ENCODE measurements around the gene CPB2.

The CPB2 gene

DNA sequence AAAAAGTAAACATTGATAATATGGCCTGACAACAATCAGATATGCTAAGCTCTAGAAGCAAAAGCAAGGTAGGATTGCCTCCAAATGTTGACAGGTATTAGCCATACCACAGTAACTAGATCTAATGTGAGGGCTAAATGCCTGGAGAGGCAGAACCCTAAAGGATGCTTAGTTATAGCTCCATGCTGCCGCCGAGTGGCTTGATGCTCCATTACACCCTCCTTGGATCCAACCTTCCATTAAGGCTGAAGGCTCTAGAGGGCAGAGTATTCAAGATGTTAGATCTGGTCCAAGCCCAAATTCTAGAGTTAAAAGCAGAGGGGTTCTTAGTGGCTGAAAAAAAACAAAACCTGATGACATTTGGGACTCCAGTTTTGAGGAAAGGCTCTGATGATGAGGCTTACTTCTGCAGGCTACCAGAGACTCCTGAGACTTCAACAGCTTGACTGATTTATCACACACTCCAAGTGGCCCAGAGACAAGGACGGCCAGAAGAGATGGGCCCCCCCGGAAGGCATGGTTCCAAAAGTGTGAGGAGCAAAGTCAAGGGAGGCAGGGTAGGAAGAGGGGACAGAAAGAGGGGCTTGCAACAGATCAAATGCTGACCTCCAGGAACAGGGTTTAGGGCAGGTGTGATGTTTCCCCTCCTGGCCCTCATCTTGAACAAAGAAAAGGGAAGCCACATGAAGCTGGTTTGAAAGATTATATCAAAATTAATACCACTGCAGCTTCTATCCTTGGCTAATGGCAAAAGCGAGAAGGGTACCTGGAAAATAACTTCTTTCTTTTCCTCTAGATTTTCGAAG, 21.9 kb upstream of the CPB2 start:
- DNase-seq (ENCODE audit: low read depth, low spot score): peak; percentile 90

DNA sequence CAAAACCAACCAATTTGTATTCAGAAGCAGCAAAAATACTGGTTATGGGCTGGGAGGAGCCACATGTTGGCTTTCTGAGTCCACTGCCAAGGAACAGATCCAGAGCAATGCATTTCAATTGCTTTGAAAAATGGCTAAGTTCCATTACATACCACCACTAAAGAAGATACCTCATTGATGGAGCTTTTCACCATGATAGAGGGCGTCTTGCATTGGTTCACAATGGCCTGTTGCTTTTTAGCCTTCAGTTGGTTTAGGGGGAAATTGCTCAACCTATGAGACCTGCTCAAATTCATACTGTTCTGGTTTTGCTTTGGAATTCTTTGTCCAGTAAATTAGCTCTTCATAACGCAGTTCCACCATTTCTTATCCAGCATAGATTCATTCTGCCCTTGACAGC, 21.2 kb upstream of the CPB2 start:
- no peak for DNase-seq (ENCODE audit: low read depth, low spot score)

DNA sequence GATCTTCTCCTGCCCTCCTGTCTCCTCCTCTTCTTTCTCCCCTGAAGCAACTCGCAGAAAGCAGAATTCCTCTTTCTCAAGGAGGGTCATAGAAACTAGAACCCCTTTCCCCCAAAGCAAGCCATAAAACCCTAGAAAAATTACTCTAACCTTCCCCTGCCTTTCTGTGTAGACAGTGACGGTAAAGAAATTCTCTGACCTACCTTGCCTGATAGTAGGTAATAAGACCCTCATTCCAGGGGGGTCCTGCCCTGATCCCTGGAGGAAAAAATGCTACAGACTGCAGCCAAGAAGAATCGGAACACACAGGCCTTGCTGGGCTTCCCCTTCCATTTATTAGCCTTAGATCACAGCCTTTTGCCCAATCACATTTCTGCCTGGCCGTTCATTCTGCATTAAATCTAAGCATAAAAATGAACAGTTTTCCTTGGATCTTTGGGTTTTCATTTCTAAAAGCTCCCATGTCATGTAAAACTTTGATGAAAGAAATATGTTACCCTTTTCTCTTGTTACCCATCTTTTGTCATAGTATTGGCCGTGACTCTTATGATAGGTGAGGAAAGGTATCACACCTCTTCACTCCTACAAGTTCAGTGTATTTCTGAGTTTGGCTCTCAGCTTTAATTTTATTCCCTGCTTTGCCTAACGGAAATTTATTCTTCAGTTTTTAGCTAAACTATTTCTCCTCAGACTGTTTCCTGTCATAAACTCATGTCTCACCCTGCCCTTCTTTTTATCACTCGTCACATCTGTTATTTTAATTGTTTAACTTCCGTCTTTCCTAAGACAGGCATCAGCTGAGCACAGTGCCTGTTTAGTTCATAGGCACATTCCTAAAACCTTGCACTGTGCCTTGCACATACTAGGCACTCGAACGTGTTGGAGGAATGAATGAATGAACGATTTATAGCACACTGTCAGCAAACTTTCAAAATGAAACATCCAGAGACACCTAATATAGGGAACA, 20.4 kb upstream of the CPB2 start:
- no peak for DNase-seq (ENCODE audit: low read depth, low spot score)

DNA sequence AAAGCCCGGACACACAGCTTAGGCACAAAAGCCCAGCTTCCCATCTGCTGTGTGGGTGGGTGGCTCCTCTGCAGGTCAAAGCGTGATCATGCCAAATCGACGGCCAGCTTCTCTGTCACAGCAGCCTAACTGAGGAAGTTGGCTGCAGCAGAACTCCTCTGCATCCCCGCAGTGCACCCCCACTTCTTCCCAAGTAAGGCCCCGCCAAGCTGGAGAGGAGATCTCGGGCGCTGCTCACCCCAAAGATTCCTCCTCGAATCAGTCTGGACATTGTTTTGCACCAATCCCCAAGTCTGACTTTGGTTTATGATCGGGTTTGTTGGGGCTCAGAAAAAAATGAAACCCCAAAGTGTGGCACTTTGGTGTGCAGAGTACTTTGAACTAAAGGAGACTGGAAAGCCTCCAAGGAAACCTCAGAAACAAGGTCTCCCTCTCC, 19.7 kb upstream of the CPB2 start:
- no peak for DNase-seq (ENCODE audit: low read depth, low spot score)

DNA sequence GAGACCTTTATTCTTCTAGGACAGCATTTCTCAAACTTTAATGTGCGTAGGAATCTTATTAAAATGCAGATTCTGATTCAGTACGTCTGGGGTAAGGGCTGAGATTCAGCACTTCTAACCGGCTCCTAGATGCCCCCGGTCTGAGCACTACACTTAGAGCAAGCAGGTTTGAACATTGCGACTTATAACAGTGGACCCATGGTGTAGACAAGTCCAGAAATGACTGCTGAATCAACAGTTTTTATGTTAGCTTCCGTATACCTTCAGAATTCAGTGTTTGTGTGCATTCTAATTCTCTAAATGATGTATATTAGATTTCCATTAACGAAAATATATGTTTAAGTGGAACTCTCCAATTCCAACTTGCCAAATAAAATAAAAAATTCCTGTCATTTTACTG, 17.5 kb upstream of the CPB2 start:
- no peak for DNase-seq (ENCODE audit: low read depth, low spot score)

DNA sequence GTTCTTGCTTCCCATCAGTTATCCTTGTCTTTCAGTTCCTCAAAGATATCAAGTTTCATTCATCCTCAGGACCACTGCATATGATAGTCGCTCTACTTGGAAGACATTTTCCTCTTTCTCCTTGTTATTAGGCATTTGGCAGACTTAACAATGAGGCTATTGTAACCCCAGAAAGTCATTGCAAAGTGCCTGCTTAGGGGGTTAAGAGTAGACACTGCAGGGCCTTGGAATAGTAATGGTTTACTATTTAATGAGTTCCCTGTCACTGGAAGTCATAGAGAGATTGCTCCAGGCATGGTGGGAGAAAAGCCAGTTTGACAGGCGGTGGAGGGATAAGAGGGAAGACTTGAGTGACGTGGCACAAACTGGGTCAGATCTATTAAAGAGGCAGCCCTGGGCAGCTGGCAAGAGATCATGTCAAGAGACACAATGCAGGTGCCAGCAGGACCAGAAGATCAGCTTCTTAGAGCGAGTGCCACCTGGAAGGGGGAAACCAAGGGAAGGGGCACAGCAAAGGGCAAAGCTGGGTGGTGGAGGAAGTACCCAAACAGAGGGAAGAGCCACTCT, 16.8 kb upstream of the CPB2 start:
- no peak for DNase-seq (ENCODE audit: low read depth, low spot score)

DNA sequence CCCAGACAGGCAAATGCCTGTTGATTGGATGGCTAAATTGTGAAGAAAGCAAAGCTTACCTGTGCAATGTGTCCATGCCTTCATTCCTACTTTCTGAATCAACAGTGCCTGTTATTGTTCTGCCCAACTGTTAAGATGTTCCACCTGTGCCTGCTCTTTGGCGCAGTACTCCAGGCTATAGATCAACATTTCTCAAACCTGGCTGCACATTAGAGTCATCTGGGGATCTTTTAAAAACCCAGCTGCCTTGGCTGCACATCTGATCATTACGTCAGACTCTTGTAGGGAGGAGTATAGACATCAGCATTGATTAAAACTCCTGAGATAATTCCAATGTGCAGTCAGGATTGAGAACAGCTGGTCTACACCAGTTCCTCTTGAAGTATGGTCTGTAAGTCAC, 16.2 kb upstream of the CPB2 start:
- no peak for DNase-seq (ENCODE audit: low read depth, low spot score)

DNA sequence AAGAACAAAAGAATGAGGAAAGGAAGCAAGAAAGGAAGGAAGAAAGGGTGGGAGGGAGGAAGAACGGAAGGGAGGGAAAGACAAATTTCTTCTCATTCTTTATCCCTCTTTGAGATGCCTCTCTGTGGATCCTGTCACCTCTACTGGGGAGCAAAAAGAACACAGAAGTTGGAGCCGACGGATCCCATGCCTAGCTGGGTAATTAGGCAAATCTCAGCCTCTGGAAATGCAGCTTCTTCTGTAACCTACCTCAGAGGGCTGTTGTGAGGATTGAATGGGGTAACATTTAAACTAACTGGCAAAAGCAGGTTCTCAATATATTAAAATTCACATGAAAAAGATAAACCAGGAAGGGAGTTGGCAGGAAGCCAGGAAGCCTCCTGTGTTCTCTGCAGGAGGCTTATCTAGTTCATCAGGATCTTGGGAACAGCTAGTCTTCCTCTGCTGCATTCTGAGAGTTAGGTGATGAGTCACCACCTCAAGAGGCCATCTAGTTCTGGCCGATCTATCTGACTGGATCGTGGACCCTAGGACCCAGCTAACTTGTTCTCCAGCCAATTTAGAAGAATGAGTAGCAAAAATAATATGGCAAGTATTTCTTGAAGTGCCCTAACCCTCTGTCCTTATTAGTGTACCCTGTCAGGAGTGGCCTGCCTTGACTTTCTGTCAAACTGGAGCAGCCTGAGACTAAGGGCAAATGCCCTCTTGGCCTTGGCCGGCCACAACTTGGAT, 15.2 kb upstream of the CPB2 start:
- peak; percentile 74 for DNase-seq (ENCODE audit: low read depth, low spot score)

DNA sequence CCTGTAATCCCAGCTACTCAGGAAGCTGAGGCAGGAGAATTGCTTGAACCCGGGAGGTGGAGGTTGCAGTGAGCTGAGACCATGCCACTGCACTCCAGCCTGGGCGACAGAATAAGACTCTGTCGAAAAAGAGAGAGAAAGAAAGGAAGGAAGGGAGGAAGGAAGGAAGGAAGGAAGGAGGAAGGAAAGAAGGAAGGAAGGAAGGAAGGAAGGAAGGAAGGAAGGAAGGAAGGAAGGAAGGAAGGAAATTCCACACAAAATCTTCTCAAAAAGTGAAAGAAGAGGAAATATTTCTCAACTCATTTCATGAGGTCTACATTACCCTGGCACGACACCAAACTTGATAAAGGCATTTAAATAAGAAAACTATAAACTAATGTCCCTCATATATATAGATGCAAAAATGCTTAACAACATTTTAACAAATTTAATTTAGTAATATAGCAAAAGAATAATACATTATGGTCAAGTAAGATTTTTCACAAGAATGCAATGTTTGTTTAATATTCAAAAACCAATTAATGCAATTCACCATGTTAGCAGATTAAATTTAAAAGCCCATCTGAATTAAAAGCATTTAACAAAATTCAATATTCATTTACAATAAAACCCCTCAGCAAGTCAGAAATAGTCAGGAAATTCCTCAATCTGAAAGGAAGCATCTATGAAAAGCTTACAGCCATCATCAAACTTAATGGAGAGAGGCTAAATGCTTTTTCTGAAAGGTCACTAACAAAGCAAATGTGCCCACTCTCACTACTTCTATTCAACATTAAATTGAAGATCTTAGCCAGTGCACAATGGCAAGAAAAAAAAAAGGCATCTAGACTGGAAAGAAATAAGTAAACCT, 12.0 kb upstream of the CPB2 start:
- no peak for DNase-seq (ENCODE audit: low read depth, low spot score)

DNA sequence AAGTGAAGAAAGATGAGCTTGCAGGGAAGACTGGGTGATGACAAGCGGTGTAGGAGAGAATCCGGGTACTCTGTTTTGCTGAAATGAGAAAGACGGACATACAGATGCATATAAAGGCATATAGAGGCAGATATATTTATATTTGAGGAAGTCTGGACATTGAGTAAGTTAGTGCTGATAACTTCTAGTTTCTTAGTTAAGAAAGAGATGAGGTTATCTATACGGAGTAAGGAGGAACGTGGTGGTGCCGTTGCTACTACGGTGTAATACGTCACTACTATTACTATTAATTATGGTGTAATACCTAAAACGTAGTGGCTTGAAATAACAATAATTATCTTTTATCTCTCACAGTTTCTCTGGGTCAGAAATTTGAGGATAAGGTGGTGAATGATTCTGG, 9.8 kb upstream of the CPB2 start:
- DNase-seq (ENCODE audit: low read depth, low spot score): no peak

DNA sequence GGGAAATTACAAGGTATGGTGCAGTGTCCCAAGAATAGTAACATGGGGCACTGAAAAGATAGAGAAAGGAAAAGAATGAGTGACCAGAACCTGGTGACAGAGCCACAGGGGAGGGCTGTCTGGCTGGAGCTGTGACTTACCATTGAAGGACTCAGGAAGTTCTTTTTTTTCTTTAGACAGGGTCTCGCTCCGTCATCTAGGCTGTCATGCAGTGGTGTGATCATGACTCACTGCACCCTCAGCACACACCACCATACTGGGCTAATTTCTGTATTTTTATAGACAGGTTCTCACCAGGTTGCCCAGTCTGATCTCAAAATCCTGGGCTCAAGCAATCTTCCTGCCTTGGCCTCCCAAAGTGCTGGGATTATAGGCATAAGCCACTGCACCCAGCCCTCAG, 8.8 kb upstream of the CPB2 start:
- peak; percentile 71 for DNase-seq (ENCODE audit: low read depth, low spot score)

DNA sequence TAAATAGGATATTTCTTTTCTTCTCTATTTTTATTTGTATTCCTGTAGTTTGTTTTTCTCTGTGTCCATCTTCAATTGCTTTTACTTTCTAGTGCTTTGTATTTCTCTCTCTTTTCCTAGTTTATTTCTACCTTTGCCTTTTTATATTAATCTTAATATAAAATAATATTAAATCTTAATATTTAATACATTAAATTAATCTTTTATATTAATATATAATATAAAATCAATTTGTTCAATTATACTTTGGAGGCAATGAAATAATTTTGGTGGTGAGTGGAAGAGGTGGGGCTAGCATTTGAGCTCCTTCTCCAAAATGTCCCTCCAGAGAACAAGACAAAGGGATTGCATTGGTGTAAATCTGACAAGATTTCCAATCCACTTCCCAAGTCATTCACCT, 6.3 kb upstream of the CPB2 start:
- no peak for DNase-seq (ENCODE audit: low read depth, low spot score)

DNA sequence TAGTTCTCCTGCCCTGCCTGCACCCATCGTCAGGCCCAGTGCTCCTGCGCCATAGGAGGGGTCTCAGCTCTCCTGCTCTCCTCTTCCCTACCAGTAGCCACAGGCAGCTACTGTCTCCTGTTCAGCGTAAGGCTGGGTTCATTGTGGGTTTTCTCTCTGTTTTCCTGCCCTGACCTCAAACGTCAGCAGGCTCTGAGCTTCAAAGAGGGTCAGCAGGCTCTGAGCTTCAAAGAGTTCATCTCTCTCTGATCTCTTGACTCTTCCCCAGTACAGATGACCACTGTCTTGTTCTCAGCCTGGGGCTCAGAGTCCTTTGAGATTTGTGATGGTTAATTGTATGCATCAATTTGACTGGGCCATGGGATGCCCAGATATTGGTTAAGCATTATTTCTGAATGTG, 4.6 kb upstream of the CPB2 start:
- DNase-seq (ENCODE audit: low read depth, low spot score): no peak

DNA sequence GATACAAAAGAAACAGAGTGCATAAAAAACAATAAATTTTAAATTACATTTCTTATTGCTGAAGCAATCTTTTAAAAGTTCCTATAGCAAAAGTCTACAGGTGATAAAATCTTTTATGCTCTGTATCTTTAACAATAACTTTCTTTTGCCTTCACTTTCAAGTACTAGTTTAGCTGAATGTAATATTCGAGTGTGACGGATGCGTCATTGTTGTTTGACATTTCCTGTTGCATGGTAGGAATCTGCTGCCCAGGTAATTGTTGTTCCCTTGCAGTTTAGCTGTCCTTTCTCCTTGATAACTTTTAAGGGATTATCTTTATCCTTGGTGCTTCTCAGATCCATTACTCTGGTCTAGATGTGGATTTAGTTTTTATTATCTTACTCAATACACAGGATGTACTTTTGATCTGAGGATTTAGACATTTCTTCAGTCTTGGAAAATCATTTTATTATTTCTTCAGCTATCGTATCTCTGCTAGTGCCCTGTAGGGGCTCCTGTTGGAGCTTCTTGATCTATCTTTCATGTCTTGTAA, 2.1 kb upstream of the CPB2 start:
- DNase-seq (ENCODE audit: low read depth, low spot score): no peak

DNA sequence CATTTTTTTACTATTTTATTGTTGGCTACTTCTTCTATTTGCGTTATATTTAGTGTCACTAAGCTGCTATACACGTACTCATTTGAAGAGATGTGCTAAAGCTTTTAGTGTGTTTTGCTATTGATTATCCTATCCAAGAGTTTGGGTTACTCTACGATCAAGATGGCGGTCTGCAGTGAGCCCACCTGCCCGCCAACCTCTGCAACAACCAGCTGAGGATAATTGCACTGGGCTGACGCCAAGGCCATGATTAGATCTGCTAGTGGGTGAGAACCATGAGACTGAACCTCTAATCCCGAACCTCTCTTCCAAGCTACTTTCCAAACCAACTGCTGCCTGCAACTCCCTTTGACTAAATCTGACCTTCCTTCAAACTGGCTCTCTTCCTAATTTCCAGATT, 1.8 kb downstream of the CPB2 start:
- DNase-seq (ENCODE audit: low read depth, low spot score): no peak

DNA sequence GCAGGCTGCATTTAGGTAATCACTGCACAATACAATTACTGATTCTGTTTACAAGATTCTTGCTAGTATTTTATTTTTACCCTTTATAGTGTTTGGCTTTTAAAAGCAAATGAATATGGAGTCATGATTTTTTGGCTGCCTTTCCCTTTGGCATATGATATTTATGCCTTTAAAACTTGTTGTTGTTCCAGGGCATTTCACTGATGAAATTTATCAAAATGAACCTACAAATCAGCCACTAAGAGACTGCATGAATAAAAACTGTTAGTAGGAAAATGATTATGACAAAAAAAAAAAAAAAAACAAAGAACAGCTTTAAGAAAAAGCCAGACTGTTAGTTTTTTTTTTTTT, 2.6 kb downstream of the CPB2 start:
- DNase-seq (ENCODE audit: low read depth, low spot score): no peak

DNA sequence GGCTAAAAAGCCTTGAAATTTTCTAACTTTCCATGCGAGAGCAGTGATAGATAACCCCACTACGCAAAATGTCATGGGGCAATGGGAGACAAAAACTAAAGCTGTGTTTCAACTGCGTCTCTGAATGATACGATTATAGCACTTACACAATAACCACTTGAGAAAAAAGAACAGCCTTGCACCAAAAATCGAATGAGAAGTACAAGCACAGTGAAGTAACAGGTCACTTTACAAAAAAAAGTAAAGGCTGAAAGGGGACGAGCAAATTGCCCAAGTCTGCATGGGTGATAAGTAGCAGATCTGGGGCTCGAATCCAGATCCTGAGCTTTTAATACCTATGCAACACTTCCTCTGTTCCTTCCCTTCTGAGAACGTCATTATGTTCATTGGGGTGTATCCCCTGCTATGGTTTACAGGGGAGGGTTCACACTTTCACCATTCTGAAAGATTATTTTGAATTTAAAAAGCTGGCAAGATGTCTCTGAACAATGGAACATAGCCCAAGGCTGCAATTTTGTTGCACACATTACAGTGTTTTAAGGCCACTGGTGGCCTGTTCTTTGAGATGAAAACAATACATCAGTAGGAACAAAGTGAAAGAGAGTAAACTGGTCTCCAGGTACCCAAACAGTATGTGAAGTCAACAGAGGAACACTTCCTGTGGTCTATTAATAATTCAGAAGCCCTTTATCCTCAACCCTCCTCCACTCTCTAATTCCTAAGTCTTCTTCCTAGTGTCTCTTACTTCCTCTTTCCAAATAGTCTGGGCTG, 3.2 kb downstream of the CPB2 start:
- no peak for DNase-seq (ENCODE audit: low read depth, low spot score)

DNA sequence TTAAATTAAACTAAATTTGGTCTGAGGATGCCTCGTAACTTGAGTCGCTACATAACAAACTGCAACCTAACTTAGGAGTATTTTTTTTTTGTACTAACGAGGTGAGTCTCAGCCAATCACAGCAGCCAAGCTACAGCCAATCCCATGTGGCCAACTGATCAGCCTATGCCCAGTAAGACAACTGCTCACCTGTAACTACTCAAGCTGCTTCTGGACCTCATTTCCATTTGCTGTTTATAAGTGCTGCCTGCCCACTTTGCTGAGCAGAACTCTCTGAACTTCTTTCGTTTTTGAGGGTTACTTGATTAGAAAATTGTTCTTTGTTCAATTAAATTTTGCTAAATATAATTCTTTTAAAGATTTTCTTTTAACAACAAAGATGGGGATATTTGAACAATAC, 3.8 kb downstream of the CPB2 start:
- DNase-seq (ENCODE audit: low read depth, low spot score): no peak

DNA sequence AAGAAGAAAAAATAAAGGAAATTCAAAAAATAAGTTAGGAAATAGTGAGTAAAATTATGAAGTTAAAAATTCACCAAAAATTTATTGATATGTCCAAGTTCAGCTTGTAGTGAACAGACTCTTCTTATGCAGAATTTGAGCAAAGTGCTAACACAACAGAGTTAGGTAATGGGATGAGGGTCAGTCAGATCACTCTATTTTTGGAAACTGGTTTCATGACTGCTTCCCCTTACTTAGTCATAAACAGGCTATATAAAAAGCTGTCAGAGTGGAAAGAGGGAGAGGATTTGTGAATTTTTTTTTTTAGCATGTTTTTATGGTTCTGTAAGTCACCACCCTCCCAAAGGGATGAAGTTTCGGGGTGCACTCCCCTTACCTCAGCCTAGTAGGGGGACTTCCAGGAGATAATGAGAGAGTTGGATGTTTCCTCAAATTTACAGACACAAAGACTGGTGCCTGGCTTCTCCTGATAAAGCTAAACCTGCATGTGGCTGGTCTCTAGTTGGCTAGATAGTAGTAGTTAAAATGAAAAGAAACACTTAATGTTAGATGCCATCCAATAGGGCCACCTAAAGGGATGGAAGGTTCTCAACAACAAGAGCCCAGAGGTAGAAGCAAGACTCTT, 4.5 kb downstream of the CPB2 start:
- DNase-seq (ENCODE audit: low read depth, low spot score): no peak
